Upper lobe of right lung (tissue), 1 donor: ENCODE data around the gene MAPKAPK2. TPM values are rescaled to one million over a fixed set of nuclear protein-coding genes. Genes with fewer than 3 reads are reported as not detected.

ENCODE experiments used
- ATAC-seq: fragments of 200-7000 bp; cut with Tn5 transposase; one replicate; pipeline ENCODE4 v1.9.1; 2020; ENCODE audit warnings: mild to moderate bottlenecking, moderate library complexity
- DNase-seq: peaks from one replicate; pipeline ENCODE4 v3.0.0-alpha.2; 2020
- H3K27ac ChIP-seq: fragments of 200-600 bp; one replicate; pipeline ENCODE4 v1.8.0; 2022
- H3K27me3 ChIP-seq: fragments of 200-600 bp; one replicate; pipeline ENCODE4 v1.8.0; 2022; ENCODE audit warnings: mild to moderate bottlenecking
- H3K36me3 ChIP-seq: fragments of 200-600 bp; one replicate; pipeline ENCODE4 v1.8.0; 2022
- H3K4me1 ChIP-seq: fragments of 200-600 bp; one replicate; pipeline ENCODE4 v1.8.0; 2022
- H3K4me3 ChIP-seq: fragments of 200-600 bp; one replicate; pipeline ENCODE4 v1.8.0; 2022; ENCODE audit warnings: mild to moderate bottlenecking
- H3K9me3 ChIP-seq: fragments of 200-600 bp; one replicate; pipeline ENCODE4 v1.8.0; 2022
- intact Hi-C: fragments of 100-400 bp; cut with DNase I; formaldehyde crosslinking; loops from one replicate; pipeline ENCODE4 v1.11.0; 2022
- total RNA-seq: library from RNA; stranded (reverse); fragmentation: NEBNext Ultra II Directional; extraction: Animal tissue kit (Norgen Biotek cat#: 25700); gene quantifications from one replicate; pipeline ENCODE4 v1.2.1, GENCODE V29; 2021
- TF ChIP-seq, protein P1 (sequence below): fragments of 200-600 bp; IDR thresholded peaks from one replicate; pipeline ENCODE4 v1.8.0; 2022; ENCODE audit warnings: antibody characterized with exemption
- donor health status: DM: no; HTN: yes; CAD: no; lungs with severe emphysema.

MAPKAPK2 gene
- total RNA-seq, 1 donor from 2014 or later: 92.3 TPM

DNA sequence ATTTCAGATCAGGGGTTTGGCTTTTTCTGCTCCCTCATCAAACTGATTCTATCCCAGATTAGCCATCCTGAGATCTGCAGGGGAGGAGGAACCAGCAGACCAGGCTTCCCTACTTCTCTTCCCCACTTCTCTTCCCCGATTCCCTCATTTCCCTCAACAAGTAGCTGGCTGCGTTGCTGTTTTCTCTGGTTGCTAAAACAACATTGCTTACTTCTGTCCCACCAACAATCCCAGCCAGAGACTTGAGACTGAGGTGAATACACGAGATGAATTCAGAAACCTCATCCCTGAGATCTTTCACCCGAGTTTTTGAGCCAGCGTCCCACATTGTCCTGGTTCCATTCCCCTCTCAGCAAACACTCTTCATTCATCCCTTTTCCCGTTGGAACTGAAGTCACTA lies 27.0 kb upstream of the MAPKAPK2 start:
- Histone ChIP-seq H3K4me1 (peaks cover 5% of the 10 kb centered on the region), H3K36me3 (no peaks in the 10 kb centered on the region), H3K9me3 (no peaks in the 10 kb centered on the region), H3K4me3 (no peak overlapping the region), H3K27ac (no peak overlapping the region), H3K27me3 (no peaks in the 10 kb centered on the region)
- intact Hi-C loops: no loop called here
- ATAC-seq (no peak), DNase-seq (no peak)
- TF ChIP-seq, protein P1, sequence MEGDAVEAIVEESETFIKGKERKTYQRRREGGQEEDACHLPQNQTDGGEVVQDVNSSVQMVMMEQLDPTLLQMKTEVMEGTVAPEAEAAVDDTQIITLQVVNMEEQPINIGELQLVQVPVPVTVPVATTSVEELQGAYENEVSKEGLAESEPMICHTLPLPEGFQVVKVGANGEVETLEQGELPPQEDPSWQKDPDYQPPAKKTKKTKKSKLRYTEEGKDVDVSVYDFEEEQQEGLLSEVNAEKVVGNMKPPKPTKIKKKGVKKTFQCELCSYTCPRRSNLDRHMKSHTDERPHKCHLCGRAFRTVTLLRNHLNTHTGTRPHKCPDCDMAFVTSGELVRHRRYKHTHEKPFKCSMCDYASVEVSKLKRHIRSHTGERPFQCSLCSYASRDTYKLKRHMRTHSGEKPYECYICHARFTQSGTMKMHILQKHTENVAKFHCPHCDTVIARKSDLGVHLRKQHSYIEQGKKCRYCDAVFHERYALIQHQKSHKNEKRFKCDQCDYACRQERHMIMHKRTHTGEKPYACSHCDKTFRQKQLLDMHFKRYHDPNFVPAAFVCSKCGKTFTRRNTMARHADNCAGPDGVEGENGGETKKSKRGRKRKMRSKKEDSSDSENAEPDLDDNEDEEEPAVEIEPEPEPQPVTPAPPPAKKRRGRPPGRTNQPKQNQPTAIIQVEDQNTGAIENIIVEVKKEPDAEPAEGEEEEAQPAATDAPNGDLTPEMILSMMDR: no peak

DNA sequence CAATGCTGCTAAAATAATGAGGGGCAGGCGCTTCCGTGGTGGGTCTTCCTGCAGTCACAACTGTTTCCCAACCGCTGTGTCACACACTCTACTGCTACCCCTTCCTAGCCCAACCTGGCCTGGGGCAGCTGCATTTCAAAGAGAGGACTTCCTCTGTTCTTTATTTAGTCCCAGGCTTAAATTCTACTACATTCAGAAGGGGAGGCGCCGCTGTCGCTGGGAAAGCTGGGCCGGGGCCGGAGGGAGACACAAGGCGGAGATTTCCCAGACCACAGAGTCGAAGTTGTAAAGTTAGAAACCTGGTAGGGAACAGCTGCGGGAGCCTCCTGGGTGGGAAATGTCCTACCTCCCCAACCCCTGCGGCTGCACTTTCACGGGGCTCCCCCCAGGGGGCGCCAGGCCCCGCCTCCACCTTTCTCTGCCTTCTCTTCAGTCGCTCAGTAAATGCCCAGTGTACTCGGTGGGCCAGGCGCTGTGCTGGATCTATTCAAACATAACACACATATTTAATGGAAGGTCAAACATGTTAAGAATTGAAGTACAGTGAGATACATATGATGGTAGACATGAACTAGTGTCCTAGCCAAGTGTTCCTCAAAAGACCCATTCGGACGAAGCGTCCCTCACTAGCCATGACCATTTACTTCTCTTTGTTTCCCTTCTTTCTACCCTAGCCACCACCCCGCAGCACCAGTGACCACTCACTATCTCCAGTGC lies 26.3 kb upstream of the MAPKAPK2 start:
- ATAC-seq (peak; percentile 86), DNase-seq (peak; percentile 74)
- Histone ChIP-seq H3K9me3 (no peaks in the 10 kb centered on the region), H3K4me1 (peaks cover 10% of the 10 kb centered on the region), H3K4me3 (no peak overlapping the region), H3K27me3 (no peaks in the 10 kb centered on the region), H3K27ac (no peak overlapping the region), H3K36me3 (no peaks in the 10 kb centered on the region)
- intact Hi-C loops: no loop called here
- TF ChIP-seq, protein P1: peak; percentile 81

DNA sequence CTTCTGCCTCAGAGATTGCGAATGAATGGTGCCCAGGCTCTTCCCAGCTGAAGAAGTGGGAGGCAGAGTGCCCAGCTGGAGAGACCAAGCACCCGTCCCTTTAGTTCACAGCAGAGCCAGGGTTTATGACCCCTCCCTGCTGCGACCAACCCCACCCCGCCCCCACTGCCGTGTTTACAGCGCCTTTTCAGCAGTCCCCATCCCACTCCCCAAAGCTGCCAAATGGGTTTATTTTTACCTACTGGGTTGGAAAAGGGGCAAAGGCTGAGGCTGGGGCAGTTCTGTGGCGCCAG lies 25.8 kb upstream of the MAPKAPK2 start:
- intact Hi-C loops: no loop called here
- Histone ChIP-seq H3K36me3 (no peaks in the 10 kb centered on the region), H3K4me1 (peaks cover 15% of the 10 kb centered on the region), H3K9me3 (no peaks in the 10 kb centered on the region), H3K4me3 (no peak overlapping the region), H3K27ac (no peak overlapping the region), H3K27me3 (no peaks in the 10 kb centered on the region)
- ATAC-seq (no peak), DNase-seq (no peak)
- TF ChIP-seq, protein P1: no peak

DNA sequence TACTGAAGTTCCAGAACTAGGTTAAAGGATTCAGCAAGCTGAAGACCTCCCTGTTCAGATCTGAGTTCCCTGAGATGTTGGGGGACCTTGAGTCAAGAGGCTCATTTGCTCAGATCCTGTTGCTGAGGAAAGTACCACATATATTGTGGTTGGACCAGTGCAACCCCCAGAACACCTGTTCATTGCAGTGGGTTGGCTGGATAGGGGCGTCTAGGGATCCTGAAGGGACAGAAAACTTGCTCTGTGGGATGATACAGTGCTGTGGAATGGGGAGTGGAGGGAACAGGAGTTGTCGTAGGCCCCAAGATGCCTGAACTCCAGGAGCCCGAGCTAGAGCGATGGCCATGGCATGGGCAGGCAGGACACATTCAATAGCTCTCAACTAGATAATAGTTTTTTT lies 24.6 kb upstream of the MAPKAPK2 start:
- TF ChIP-seq, protein P1: no peak
- no peaks in the 10 kb centered on the region for H3K36me3 ChIP-seq
- no peaks in the 10 kb centered on the region for H3K27me3 ChIP-seq
- intact Hi-C loops: no loop called here
- ATAC-seq: no peak
- no peak overlapping the region for H3K27ac ChIP-seq
- H3K9me3 ChIP-seq: no peaks in the 10 kb centered on the region
- peaks cover 21% of the 10 kb centered on the region for H3K4me1 ChIP-seq
- DNase-seq: no peak
- no peak overlapping the region for H3K4me3 ChIP-seq

DNA sequence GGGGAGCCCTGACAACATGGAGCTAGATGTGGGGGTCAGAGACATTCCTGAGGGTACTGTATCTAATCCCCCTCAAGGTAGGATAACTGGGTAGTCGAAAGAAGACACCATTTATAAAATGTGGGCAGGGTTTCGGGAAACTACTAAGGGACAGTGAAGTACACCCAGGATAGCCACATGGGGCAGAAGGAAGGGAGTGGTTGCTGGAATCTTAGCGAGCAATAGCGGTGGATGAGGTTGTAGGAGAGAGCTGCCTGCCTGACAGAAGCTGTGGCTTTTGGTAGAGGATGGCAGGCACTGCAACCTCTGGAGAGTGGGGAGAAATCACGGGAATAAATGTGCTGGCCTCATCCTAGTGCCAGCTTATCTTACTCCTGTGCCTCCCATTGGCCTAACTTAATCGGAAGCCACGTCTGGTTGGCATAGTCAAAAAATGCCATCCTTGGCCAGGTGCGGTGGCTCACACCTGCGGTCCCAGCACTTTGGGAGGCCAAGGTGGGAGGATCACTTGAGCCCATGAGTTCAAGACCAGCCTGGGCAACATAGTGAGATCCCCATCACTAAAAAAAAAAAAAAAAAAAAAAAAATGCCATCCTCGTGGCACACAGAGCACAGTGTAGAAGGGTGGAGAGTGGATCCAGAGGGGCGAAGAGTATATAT lies 23.4 kb upstream of the MAPKAPK2 start:
- Histone ChIP-seq H3K27me3 (no peaks in the 10 kb centered on the region), H3K4me1 (peaks cover 21% of the 10 kb centered on the region), H3K4me3 (no peak overlapping the region), H3K36me3 (no peaks in the 10 kb centered on the region), H3K27ac (no peak overlapping the region), H3K9me3 (no peaks in the 10 kb centered on the region)
- ATAC-seq (no peak), DNase-seq (no peak)
- intact Hi-C loops: no loop called here
- TF ChIP-seq, protein P1: no peak
